GM08714 (cell line): Measurements from ENCODE around the gene CAMK2D.

Source experiments
- H3K4me3 ChIP-seq: fragments of 200-500 bp; sonication (Bioruptor generic); 2 replicates; pipeline ENCODE4 v1.5.1; 2014; ENCODE audit warnings: mild to moderate bottlenecking, low read length, inconsistent platforms
- ZNF274 ChIP-seq: IDR thresholded peaks from 2 replicates; pipeline ENCODE4 v1.6.1; 2012; ENCODE audit warnings: mild to moderate bottlenecking, low read depth, low read length

CAMK2D gene

DNA sequence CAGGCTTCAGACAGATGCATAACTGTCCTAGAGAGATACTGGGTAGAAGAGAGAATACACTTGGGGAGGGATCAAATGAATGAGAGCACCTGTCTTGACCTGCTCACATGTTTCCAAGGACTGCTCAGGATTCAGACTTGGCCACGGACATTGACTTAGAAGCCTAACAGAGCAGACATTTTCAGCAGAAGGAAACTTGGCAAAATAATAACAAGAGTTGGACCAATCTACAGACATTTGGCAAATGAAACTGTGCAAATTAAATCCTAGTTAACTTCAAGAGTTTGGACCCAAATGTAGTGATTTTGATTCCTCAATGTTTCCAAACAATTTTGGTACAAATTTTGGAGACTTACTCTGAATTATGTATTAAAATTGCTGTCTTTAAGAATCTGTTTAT, 223.9 kb downstream of the CAMK2D start:
- no peak overlapping the region for H3K4me3 ChIP-seq
- TF ChIP-seq ZNF274: no peak

DNA sequence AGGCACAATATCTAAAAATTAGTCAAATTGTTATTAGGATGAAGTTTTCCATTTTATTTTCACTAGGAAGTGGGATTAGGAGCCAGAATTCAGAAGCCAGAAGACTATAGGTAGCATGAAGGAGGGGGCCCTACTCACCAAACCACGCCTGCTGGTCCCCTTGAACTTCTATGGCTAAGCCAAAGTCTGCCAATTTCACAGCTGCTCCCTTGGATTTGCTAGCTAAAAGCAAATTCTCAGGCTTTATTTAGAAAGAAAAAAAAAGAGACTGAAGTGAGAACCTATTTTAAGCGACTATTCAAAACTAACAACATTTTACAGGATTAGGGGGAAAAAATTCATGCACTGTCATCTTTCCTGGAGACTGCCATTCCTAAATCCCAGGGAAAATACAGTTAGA, 224.3 kb downstream of the CAMK2D start:
- TF ChIP-seq ZNF274: no peak
- no peak overlapping the region for H3K4me3 ChIP-seq

DNA sequence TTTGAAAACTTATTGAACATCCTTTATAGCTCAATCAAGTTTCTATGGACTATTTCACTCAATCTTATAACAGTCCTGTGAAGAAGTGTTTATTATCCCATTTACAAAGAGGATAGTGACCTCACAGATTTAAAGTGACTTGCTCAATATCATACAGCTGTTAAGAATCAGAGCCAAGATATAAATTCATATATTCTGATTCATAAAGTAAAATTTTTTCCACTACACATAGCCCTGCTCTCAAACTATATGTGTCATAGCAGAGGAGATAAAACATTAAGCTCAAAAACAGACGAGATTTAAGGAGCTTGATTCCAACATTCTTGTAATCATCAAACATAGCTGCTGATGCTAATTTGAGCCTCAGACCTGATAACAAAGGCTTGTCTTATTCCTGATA, 226.8 kb downstream of the CAMK2D start:
- no peak for TF ChIP-seq ZNF274
- H3K4me3 ChIP-seq: no peak overlapping the region

DNA sequence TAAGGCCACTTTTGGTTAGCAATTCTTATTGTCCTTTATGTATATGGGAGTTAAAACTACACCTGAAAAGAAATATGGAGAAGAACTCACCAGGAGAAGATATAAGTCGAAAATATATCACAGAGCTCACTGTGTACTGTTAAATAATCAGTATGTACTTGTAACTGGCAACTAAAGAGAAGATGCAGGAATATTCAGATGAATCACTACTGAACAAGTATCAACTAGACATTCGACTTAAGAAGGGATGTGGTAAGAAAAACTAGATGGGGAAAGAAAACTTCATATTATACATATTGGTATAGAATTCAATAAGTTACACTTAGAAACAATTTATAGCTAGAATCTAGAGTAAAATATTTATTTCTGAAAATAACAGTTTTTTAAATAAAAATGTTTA, 230.0 kb downstream of the CAMK2D start:
- H3K4me3 ChIP-seq: no peak overlapping the region
- no peak for TF ChIP-seq ZNF274

DNA sequence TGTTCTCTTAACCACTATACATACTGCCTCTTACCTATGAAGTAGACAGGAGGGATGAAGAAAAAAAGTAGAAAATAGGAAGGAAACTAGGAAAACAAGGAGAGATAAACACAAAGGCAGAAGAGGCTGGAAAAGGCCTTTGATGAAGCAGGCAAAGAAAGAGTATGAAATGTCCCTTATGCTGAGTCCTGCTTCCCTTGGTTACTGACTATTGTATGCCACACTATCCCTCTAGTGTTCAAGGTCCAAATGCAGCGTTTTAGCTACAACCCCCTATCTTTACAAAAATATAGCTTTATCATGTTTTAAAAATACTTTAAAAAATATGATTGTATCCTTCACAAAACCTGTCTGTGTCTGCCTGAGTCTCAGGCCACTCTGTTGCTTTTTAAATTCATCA, 233.1 kb downstream of the CAMK2D start:
- TF ChIP-seq ZNF274: no peak
- H3K4me3 ChIP-seq: no peak overlapping the region

DNA sequence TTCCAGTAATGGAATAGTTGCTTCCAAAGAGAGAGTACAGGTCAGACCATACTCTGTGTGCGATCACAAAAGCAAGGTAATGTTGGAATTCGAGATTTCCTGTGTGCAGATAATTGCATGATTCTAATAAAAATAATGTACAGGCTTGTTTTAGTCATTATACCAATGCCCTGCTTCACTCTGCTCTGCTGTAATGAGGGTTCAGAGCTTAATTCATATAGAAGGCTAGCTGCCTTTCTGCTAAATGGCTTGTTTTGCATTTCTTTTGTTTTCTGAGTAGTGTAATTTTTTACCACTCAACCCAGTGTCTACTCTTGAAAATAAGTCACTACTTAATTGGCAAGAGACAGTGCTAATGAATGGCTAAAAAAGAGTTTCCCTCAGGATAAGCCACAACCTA, 236.0 kb downstream of the CAMK2D start:
- H3K4me3 ChIP-seq: no peak overlapping the region
- TF ChIP-seq ZNF274: no peak

DNA sequence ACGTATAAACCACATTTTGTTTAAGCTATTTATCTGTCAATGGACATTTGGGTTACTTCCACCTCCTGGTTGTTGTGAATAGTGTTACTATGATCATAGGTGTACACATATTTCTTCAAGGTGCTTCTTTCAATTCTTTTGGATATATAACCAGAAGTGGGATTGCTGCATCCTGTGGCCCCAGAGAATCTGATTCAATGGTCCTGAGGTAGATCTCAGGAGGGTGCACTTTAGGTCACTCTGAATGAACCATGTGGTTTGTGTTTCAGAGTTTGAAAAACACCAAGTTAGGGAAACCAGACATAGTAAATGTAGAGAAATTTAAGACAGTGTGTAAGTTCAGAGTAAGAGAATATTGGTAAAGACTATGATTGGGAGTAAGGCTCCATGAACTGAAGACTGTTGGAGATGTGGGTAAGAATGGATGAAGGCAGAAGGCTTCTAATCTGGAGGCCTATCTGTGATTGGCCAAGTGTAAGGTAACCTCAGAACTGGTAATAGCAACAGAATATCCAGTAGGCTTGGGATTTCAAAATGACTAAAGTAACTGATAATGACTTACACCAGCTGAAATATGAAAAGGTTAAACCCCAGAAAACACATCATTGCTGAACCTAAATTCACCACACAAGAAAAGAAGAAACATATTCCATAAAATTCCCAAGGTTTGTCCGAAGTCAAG, 236.9 kb downstream of the CAMK2D start:
- TF ChIP-seq ZNF274: no peak
- H3K4me3 ChIP-seq: no peak overlapping the region

DNA sequence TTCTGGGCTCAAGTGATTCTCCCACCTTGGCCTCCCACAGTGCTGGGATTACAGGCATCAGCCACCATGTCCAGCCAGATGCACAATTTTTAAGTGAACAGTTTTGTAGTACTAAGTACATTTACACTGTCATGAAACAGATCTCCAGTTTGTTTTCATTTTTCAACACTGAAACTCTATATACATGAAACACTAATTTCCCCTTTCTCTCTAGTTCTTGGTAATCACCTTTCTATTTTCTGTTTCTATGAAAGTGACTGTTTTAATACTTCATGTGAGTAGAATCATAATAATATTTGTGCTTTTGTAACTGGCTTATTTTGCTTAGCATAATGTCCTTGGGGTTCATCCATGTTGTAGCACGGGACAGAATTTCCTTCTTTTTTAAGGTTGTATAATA, 237.4 kb downstream of the CAMK2D start:
- TF ChIP-seq ZNF274: no peak
- no peak overlapping the region; the same call in 1 of the 2 replicates for H3K4me3 ChIP-seq

DNA sequence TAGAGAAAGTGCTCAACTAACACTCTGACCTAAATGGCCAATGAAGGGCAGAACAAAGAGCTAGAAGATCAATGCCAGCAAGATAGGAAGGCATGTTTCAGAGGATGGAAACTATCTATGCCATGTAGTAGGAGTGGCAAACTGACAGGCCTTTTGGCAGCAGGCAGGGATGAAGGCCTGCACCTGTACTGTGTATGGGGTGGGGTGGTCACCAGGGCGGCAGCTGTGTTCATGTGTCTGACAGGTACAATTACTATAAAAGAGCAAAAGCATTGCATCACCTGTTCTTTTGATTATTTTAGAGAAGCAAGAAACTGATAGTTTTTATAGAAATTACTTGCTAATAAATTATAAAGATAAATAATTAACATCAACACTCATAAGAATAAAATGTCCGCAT, 239.1 kb downstream of the CAMK2D start:
- no peak for TF ChIP-seq ZNF274
- no peak overlapping the region for H3K4me3 ChIP-seq

DNA sequence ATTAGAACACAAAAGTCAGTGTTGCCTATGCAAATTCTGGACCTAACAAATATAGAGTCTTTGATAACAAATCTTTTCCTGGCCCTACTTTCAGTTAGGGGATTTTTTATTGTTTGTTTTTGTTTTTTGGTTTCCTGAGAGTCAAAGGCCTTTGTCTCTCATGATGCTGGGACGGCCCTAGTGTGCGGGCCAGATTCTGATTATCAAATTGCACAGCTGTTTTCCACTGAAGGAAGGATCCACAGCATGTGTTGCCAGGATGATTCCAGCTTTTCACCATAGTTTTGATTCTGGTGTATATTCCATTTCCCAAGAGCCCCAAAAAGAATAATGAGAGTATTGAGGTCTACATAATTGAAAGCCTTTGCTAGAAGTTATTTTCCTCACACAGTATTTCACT, 248.2 kb downstream of the CAMK2D start:
- H3K4me3 ChIP-seq: no peak overlapping the region
- TF ChIP-seq ZNF274: no peak

DNA sequence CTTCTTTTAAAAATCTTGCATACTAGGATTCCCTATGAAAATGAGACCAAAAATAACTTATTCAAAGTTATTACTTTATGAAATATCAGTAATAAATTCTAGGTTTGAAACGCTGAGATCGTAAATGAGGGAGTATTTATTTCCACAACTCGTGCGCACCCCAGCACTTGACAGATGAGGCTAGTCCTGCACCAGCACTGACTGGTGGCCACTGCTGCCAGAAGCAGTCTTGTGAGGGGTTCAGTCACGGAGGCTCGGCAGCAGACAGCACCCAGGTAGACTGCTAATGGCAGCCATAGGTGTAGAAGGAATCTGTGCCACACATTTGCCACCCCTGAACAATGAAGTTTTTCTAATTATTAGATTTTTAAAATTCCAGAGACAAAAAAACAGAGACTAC, 248.7 kb downstream of the CAMK2D start:
- no peak overlapping the region for H3K4me3 ChIP-seq
- no peak for TF ChIP-seq ZNF274

DNA sequence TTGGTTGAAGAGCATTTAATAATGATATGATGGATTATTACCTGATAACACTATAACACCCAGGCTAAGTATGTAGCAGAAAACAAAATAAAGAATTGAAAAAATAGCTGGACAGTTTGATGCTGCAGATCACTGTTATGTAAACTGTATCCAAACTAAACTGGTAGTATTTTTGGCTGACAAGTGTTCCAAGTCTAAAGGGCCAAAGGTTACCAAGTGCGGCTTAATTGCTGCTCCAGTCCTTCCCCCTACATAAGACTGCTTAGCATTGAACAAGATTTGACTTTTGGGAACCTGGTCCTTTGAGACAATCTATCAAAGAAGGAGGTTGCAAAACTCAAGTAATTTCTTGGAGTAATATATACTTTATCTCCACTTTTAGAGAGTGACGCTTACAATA, 249.6 kb downstream of the CAMK2D start:
- H3K4me3 ChIP-seq: no peak overlapping the region
- TF ChIP-seq ZNF274: no peak

DNA sequence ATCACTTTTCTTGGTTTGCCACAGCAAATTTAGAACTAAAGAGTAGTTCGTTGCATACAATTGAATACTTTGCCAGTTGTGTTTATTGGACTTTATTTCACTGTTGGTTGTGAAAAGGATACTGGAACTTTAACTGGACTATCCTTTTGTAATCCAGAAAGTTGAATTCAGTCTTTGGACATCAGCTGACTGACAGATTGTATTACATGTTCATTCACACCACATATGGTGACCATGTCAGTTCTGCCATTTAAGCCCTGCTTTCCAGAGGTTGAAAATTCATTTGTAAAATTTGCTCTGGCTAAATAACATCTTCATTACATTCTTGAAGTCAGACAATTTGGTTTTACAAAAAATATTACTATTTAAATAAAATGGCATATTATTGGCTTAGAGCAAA, 251.7 kb downstream of the CAMK2D start:
- no peak overlapping the region for H3K4me3 ChIP-seq
- TF ChIP-seq ZNF274: no peak

DNA sequence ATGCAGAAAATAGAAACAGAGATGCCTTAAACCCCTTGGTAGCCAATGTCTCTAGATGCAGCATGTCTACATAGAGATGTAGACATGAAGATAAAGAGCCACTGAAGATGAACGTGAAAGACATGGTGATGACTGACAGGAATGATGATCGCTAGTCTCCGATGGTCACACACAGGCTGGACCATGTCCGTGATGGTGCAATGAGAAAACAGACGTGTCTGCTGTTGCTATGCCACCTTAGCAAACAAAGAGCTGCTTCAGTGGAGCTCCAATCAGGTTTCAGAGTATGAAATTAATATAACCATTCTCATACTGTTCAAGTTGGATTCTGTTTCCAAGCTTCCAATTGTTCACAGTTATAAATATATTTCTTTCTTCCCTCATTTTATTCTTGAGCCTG, 256.5 kb downstream of the CAMK2D start:
- H3K4me3 ChIP-seq: no peak overlapping the region
- no peak for TF ChIP-seq ZNF274

DNA sequence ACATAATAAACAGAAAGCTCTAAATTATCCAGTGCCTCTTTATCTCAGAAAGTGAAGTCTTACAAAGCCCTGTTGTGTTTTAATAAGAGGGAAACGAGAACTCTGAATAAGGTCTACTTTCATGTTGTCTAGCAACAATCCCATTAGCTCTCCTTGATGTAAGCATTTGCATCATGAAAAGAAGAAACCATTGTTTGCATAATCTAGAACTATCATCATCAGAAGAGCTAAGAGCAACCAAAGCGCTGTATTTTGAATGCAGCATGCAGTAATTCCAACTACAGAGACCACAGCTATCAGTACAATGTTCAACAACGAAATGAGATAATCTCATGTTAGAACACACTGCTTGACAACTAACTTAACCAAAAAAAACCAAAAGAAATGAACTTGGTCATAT, 257.1 kb downstream of the CAMK2D start:
- no peak overlapping the region for H3K4me3 ChIP-seq
- no peak for TF ChIP-seq ZNF274

DNA sequence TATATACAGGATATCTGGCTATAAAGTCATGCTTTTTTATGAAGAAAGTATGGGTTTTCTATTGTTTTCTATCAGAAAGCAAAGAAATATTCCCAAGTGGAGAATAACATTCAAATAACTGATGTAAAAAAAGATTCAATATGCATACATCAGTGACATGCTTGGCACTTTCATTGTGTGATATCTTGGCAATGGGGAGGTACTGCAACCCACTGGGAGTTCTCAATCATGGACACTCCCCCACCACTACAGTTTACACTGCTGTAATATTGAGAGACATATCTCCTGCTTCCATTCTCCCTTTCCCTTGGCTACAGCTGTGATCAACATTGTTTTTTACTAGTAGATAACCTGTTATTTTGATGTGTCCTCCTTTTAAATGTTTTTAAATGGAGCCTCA, 257.8 kb downstream of the CAMK2D start:
- TF ChIP-seq ZNF274: no peak
- H3K4me3 ChIP-seq: no peak overlapping the region
